Lung (tissue), 12 donors: ENCODE measurements around the gene CAMSAP2. TPM values are rescaled to one million over a fixed set of nuclear protein-coding genes. Genes with fewer than 3 reads are reported as not detected.

Source experiments
- ATAC-seq: fragments of 200-7000 bp; cut with Tn5 transposase; one replicate; pipeline ENCODE4 v1.9.1; 2020; ENCODE audit warnings: moderate number of reproducible peaks; ENCODE audit not compliant: insufficient read depth, low FRiP score
- DNase-seq, 3 donors: peaks; one replicate each; pipeline ENCODE4 v3.0.0-alpha.2; 2013 to 2017
- H3K27ac ChIP-seq, 2 donors: one replicate each; pipeline ENCODE4 v1.5.1; 2013; ENCODE audit warnings: mild to moderate bottlenecking in 2 of 2, moderate library complexity in 2 of 2, control low read depth in 1 of 2, inconsistent platforms in 1 of 2, low read depth in 1 of 2, low read length in 1 of 2
- H3K27me3 ChIP-seq, 3 donors: one replicate each; pipeline ENCODE4 v1.5.1; 2013; ENCODE audit warnings: low read length in 2 of 3; ENCODE audit not compliant: control insufficient read depth in 3 of 3, insufficient read depth in 3 of 3
- H3K36me3 ChIP-seq, 4 donors: one replicate each; pipeline ENCODE4 v1.5.1; 2013; ENCODE audit warnings: low read length in 4 of 4, mild to moderate bottlenecking in 1 of 4, moderate library complexity in 1 of 4; ENCODE audit not compliant: control insufficient read depth in 4 of 4, insufficient read depth in 4 of 4
- H3K4me1 ChIP-seq, 5 donors: one replicate each; pipeline ENCODE4 v1.5.1; 2013; ENCODE audit warnings: low read length in 5 of 5, mild to moderate bottlenecking in 2 of 5, moderate library complexity in 1 of 5; ENCODE audit not compliant: control insufficient read depth in 5 of 5, insufficient read depth in 5 of 5
- H3K4me3 ChIP-seq: one replicate; pipeline ENCODE4 v1.5.1; 2013; ENCODE audit warnings: mild to moderate bottlenecking, control low read depth, moderate library complexity
- H3K9ac ChIP-seq, 2 donors: one replicate each; pipeline ENCODE4 v1.5.1; 2013; ENCODE audit warnings: low read length in 2 of 2, control low read depth in 1 of 2; ENCODE audit not compliant: insufficient read depth in 1 of 2
- H3K9me3 ChIP-seq, 4 donors: one replicate each; pipeline ENCODE4 v1.5.1; 2013; ENCODE audit warnings: low read length in 3 of 4, mild to moderate bottlenecking in 1 of 4, moderate library complexity in 1 of 4; ENCODE audit not compliant: control insufficient read depth in 4 of 4, insufficient read depth in 3 of 4
- CTCF ChIP-seq: IDR thresholded peaks from 2 replicates; pipeline ENCODE4 v1.5.1; 2012; ENCODE audit warnings: mild to moderate bottlenecking; ENCODE audit errors: control extremely low read depth, extremely low read depth
- WGBS, 2 donors: extraction: QIAGEN DNeasy Blood & Tissue Kit; methylation state at CpG; one replicate each; pipeline ENCODE4 v1.1.7; 2013; 5-methylcytosine and 5-hydroxymethylcytosine counted together
- polyA plus RNA-seq, 2 donors: library from polyadenylated mRNA; stranded (reverse); fragments of 200-250 nt; gene quantifications; one replicate each; pipeline ENCODE4 v1.2.1, GENCODE V29; 2013
- total RNA-seq, 2 donors: library from RNA; depleted of rRNA in 1 of 2; stranded (reverse); fragments of >200 nt in 1 of 2; gene quantifications; one replicate each; pipeline ENCODE4 v1.2.1, GENCODE V29; 2014 to 2021
- donor health status: control.
- donor health status: control.
- donor health status: Bipolar disorder and iron deficiency.
- donor health status: healthy.
- donor health status: DM: yes; HTN: yes; CAD: no.

CAMSAP2 gene
- total and polyA plus RNA-seq, 4 donors, result 8.0 to 51.8 (median 16.6) TPM

GRCh38 chr1:200888349-200888838 lies 149.7 kb downstream of the CAMSAP2 start:
- no peak for TF ChIP-seq CTCF
- DNase-seq (no peak), ATAC-seq (no peak)
- 37 to 48% methylated on average over 7 of the region's 7 CpGs for WGBS, 2 donors
- Histone ChIP-seq H3K27me3 (no peaks in the 10 kb centered on the region), H3K27ac (no peak overlapping the region), H3K4me3 (no peak overlapping the region), H3K4me1 (peaks cover 0 to 34% (median 10%) of the 10 kb centered on the region in 5 donors), H3K36me3 (no peaks in the 10 kb centered on the region), H3K9me3 (no peaks in the 10 kb centered on the region), H3K9ac (no peak overlapping the region)

GRCh38 chr1:200889571-200889970 lies 150.9 kb downstream of the CAMSAP2 start:
- Histone ChIP-seq H3K36me3 (no peaks in the 10 kb centered on the region), H3K27me3 (no peaks in the 10 kb centered on the region), H3K4me1 (peaks cover 0 to 44% (median 13%) of the 10 kb centered on the region in 5 donors), H3K9ac (no peak overlapping the region), H3K27ac (no peak overlapping the region), H3K9me3 (no peaks in the 10 kb centered on the region), H3K4me3 (no peak overlapping the region)
- TF ChIP-seq CTCF, result no peak
- WGBS, 2 donors, result 91 to 95% methylated on average over 2 of the region's 2 CpGs
- no peak for ATAC-seq
- no peak for DNase-seq

GRCh38 chr1:200890027-200890426 lies 151.3 kb downstream of the CAMSAP2 start:
- WGBS, 2 donors, result 95 to 98% methylated on average over 15 of the region's 15 CpGs
- H3K27ac ChIP-seq, result no peak overlapping the region
- H3K9ac ChIP-seq, result no peak overlapping the region
- no peak for TF ChIP-seq CTCF
- H3K4me3 ChIP-seq, result no peak overlapping the region
- H3K4me1 ChIP-seq, result peaks cover 0 to 44% (median 13%) of the 10 kb centered on the region in 5 donors
- DNase-seq, result no peak
- no peaks in the 10 kb centered on the region for H3K9me3 ChIP-seq
- no peaks in the 10 kb centered on the region for H3K27me3 ChIP-seq
- ATAC-seq, result no peak
- H3K36me3 ChIP-seq, result no peaks in the 10 kb centered on the region
